GM23338 (cell line): ENCODE measurements around the gene MYPOP. TPM values are rescaled to one million over a fixed set of nuclear protein-coding genes. Genes with fewer than 3 reads are reported as not detected.

Source experiments
- ATAC-seq: fragments of 200-7000 bp; cut with Tn5 transposase; 3 replicates; pipeline ENCODE4 v1.9.1; 2020
- DNase-seq: peaks from one replicate; pipeline ENCODE4 v3.0.0-alpha.2; 2015; ENCODE audit warnings: low spot score
- H2AFZ ChIP-seq: fragments of 200-600 bp; sonication (generic); 2 replicates; pipeline ENCODE4 v1.8.0; 2016; ENCODE audit warnings: antibody characterized with exemption, mild to moderate bottlenecking, moderate library complexity
- H3F3A ChIP-seq: fragments of 200-600 bp; sonication (generic); replicated peaks from 2 replicates; pipeline ENCODE4 v1.8.0; 2017; ENCODE audit warnings: antibody characterized with exemption, mixed run types, low read depth
- H3K27ac ChIP-seq: fragments of 200-600 bp; sonication (generic); 2 replicates; pipeline ENCODE4 v1.6.1; 2016; ENCODE audit warnings: low read depth
- H3K27me3 ChIP-seq: fragments of 200-600 bp; sonication (generic); 2 replicates; pipeline ENCODE4 v1.8.0; 2016; ENCODE audit warnings: mild to moderate bottlenecking, mixed run types, moderate library complexity; ENCODE audit not compliant: insufficient read depth
- H3K36me3 ChIP-seq: fragments of 200-600 bp; sonication (generic); 2 replicates; pipeline ENCODE4 v1.8.0; 2016; ENCODE audit warnings: mild to moderate bottlenecking; ENCODE audit not compliant: insufficient read depth
- H3K4me1 ChIP-seq: fragments of 200-600 bp; sonication (generic); 2 replicates; pipeline ENCODE4 v1.8.0; 2016; ENCODE audit warnings: mild to moderate bottlenecking, moderate library complexity; ENCODE audit not compliant: insufficient read depth
- H3K4me2 ChIP-seq: fragments of 200-600 bp; sonication (generic); 2 replicates; pipeline ENCODE4 v1.7.1; 2017; ENCODE audit warnings: mixed run types
- H3K4me3 ChIP-seq: fragments of 200-600 bp; sonication (generic); 2 replicates; pipeline ENCODE4 v1.6.1; 2016; ENCODE audit warnings: mixed run types
- H3K79me2 ChIP-seq: fragments of 200-600 bp; sonication (generic); replicated peaks from 2 replicates; pipeline ENCODE4 v1.8.0; 2017; ENCODE audit warnings: mild to moderate bottlenecking; ENCODE audit not compliant: insufficient read depth
- H3K9me2 ChIP-seq: fragments of 200-600 bp; sonication (generic); 2 replicates; pipeline ENCODE4 v1.8.0; 2017; ENCODE audit not compliant: insufficient read depth
- H4K20me1 ChIP-seq: fragments of 200-600 bp; sonication (generic); replicated peaks from 2 replicates; pipeline ENCODE4 v1.8.0; 2017; ENCODE audit warnings: mild to moderate bottlenecking; ENCODE audit not compliant: insufficient read depth
- H3K27ac Mint-ChIP-seq: 2 replicates; pipeline ENCODE4 v1.8.0; 2020; ENCODE audit warnings: inconsistent platforms, mild to moderate bottlenecking, moderate library complexity, mixed read lengths
- H3K27me3 Mint-ChIP-seq: 3 replicates; pipeline ENCODE4 v1.8.0; 2022; ENCODE audit warnings: low read depth, mild to moderate bottlenecking, moderate library complexity, mixed read lengths, inconsistent platforms; ENCODE audit not compliant: insufficient read depth, poor library complexity
- H3K36me3 Mint-ChIP-seq: 3 replicates; pipeline ENCODE4 v1.8.0; 2021; ENCODE audit warnings: low read depth, mild to moderate bottlenecking, inconsistent platforms, moderate library complexity, mixed read lengths
- H3K4me1 Mint-ChIP-seq: 3 replicates; pipeline ENCODE4 v1.8.0; 2020; ENCODE audit warnings: mild to moderate bottlenecking, inconsistent platforms, mixed read lengths
- H3K4me3 Mint-ChIP-seq: 3 replicates; pipeline ENCODE4 v1.8.0; 2021; ENCODE audit warnings: moderate library complexity, mild to moderate bottlenecking, inconsistent platforms, mixed read lengths
- H3K9me3 Mint-ChIP-seq: 3 replicates; pipeline ENCODE4 v1.8.0; 2020; ENCODE audit warnings: moderate library complexity, mild to moderate bottlenecking, inconsistent platforms, mixed read lengths
- CREB1 ChIP-seq: fragments of 250-450 bp; sonication (Bioruptor Pico); IDR thresholded peaks from 2 replicates; pipeline ENCODE4 v1.5.0; 2020; ENCODE audit warnings: low read depth, mild to moderate bottlenecking, moderate library complexity
- CTCF ChIP-seq, 2 experiments: fragments of 200-600 bp in 1 of 2; sonication (generic) in 1 of 2; conservative IDR thresholded peaks; 2 replicates each; pipeline versions ENCODE4 v1.5.1 to v1.6.1; 2016 to 2017; ENCODE audit warnings: antibody characterized with exemption in 2 of 2, low read depth in 2 of 2, mild to moderate bottlenecking in 2 of 2, moderate library complexity in 1 of 2
- ETS1 ChIP-seq: IDR thresholded peaks from 2 replicates; pipeline ENCODE4 v1.6.1; 2016; ENCODE audit warnings: antibody characterized with exemption
- EZH2 ChIP-seq: fragments of 200-600 bp; sonication (generic); IDR thresholded peaks from one replicate; pipeline ENCODE4 v1.8.0; 2017; ENCODE audit warnings: antibody characterized with exemption, mild to moderate bottlenecking, low read depth; ENCODE audit not compliant: unreplicated experiment
- EZH2phosphoT487 ChIP-seq: fragments of 200-600 bp; sonication (generic); IDR thresholded peaks from one replicate; pipeline ENCODE4 v1.8.1; 2018; ENCODE audit warnings: antibody characterized with exemption; ENCODE audit not compliant: unreplicated experiment
- JUNB ChIP-seq: IDR thresholded peaks from one replicate; pipeline ENCODE4 v1.6.1; 2016; ENCODE audit warnings: antibody characterized with exemption; ENCODE audit not compliant: unreplicated experiment
- NANOG ChIP-seq: IDR thresholded peaks from 2 replicates; pipeline ENCODE4 v1.6.1; 2016; ENCODE audit warnings: antibody characterized with exemption, borderline replicate concordance
- POLR2AphosphoS5 ChIP-seq: IDR thresholded peaks from 2 replicates; pipeline ENCODE4 v1.6.1; 2016; ENCODE audit warnings: antibody characterized with exemption, low read depth
- REST ChIP-seq: IDR thresholded peaks from one replicate; pipeline ENCODE4 v1.6.1; 2018; ENCODE audit warnings: antibody characterized with exemption; ENCODE audit not compliant: unreplicated experiment
- STAT1 ChIP-seq: IDR thresholded peaks from one replicate; pipeline ENCODE4 v1.6.1; 2016; ENCODE audit warnings: antibody characterized with exemption; ENCODE audit not compliant: unreplicated experiment
- ZNF114 ChIP-seq: fragments of 250-450 bp; sonication (Bioruptor Pico); IDR thresholded peaks from 2 replicates; pipeline ENCODE4 v1.5.0; 2020; ENCODE audit warnings: mild to moderate bottlenecking, moderate library complexity
- ZNF331 ChIP-seq: fragments of 250-450 bp; sonication (Bioruptor Pico); IDR thresholded peaks from 2 replicates; pipeline ENCODE4 v1.5.0; 2020; ENCODE audit warnings: low read depth, mild to moderate bottlenecking, moderate library complexity
- ZNF462 ChIP-seq: fragments of 250-450 bp; sonication (Bioruptor Pico); IDR thresholded peaks from 2 replicates; pipeline ENCODE4 v1.5.0; 2020; ENCODE audit warnings: mild to moderate bottlenecking, moderate library complexity
- polyA plus RNA-seq: library from polyadenylated mRNA; unstranded; fragments of >200 nt; fragmentation: Nextera tagmentation; extraction: Ambion mirVana; gene quantifications from 2 replicates; pipeline ENCODE4 v1.2.1, GENCODE V29; 2016
- total RNA-seq: library from RNA; depleted of rRNA; stranded (reverse); fragments of >200 nt; shearing (Covaris generic); gene quantifications from 2 replicates; pipeline ENCODE4 v1.2.3, GENCODE V29; 2014

Gene MYPOP
- total and polyA plus RNA-seq, 2 experiments from 2014 or later: 3.0 to 6.9 TPM

GRCh38 chr19:45852983-45853382 lies 49.4 kb downstream of the MYPOP start:
- no peak overlapping the region for H3K27ac ChIP-seq
- peaks cover 18% of the 10 kb centered on the region for H3F3A ChIP-seq
- H3K4me3 Mint-ChIP-seq: no peak overlapping the region
- H3K27ac Mint-ChIP-seq: no peak overlapping the region; the same call in 1 of the 2 replicates
- peaks cover 31% of the 10 kb centered on the region for H3K79me2 ChIP-seq
- H3K4me3 ChIP-seq: no peak overlapping the region
- H3K27me3 Mint-ChIP-seq: peaks cover 13% of the 10 kb centered on the region
- peaks cover 42% of the 10 kb centered on the region for H3K36me3 ChIP-seq
- H3K27me3 ChIP-seq: no peaks in the 10 kb centered on the region
- no peak for ATAC-seq
- no peak for TF ChIP-seq ZNF331
- no peak for TF ChIP-seq ETS1
- TF ChIP-seq POLR2AphosphoS5: no peak
- TF ChIP-seq STAT1: no peak
- no peak for TF ChIP-seq REST
- no peak for TF ChIP-seq CTCF (conservative IDR thresholded peaks at IDR 0.05; ENCODE audit: low read depth in 2 of 2)
- no peak for TF ChIP-seq CREB1 (CRISPR knock-in tag)
- TF ChIP-seq ZNF114 (CRISPR knock-in tag): no peak
- no peak for TF ChIP-seq EZH2
- TF ChIP-seq JUNB: no peak
- TF ChIP-seq NANOG: no peak
- no peak for TF ChIP-seq EZH2phosphoT487
- no peak for TF ChIP-seq ZNF462 (CRISPR knock-in tag)
- H3K9me2 ChIP-seq: no peaks in the 10 kb centered on the region
- peaks cover 43% of the 10 kb centered on the region for H4K20me1 ChIP-seq
- no peak for DNase-seq
- H2AFZ ChIP-seq: no peak overlapping the region
- no peak overlapping the region for H3K4me2 ChIP-seq
- no peaks in the 10 kb centered on the region for H3K9me3 Mint-ChIP-seq
- peaks cover 64% of the 10 kb centered on the region for H3K36me3 Mint-ChIP-seq
- no peaks in the 10 kb centered on the region for H3K4me1 ChIP-seq
- H3K4me1 Mint-ChIP-seq: no peaks in the 10 kb centered on the region
